Measurements from ENCODE around the gene SEL1L3. TPM values are rescaled to one million over a fixed set of nuclear protein-coding genes. Genes with fewer than 3 reads are reported as not detected.

The SEL1L3 gene
- total RNA-seq, 1 donor from 2014 or later, result 3.2 TPM

DNA sequence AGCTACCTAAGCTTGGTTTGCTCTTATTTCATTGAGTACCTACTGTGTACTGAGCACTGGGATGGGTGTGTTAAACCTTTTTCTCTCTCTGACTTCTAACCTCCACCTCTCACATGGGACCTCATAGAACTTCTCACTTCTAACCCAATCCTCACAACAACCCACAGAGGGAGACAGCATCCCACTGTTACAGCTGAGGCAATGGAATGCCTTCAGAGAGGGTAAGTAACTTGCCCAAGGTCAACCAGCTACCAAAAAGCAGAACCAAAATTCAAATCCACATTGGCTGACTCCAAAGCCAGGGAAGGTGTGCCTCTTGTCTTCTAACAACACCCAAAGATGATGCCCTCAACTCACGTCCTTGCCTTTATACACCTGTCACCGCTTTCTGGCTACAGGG is 5.4 kb downstream of the SEL1L3 start:
- Histone ChIP-seq H3K27me3 (ENCODE audit: low read depth) (no peaks in the 10 kb centered on the region), H3K4me3 (no peak overlapping the region), H3K36me3 (no peaks in the 10 kb centered on the region), H3K4me1 (peaks cover 41% of the 10 kb centered on the region), H3K27ac (replicated peaks) (no peak overlapping the region), H3K9me3 (replicated peaks) (no peaks in the 10 kb centered on the region)
- intact Hi-C loops (cut with micrococcal nuclease), result no loop called here
- no peak for DNase-seq
- TF ChIP-seq, protein P1, sequence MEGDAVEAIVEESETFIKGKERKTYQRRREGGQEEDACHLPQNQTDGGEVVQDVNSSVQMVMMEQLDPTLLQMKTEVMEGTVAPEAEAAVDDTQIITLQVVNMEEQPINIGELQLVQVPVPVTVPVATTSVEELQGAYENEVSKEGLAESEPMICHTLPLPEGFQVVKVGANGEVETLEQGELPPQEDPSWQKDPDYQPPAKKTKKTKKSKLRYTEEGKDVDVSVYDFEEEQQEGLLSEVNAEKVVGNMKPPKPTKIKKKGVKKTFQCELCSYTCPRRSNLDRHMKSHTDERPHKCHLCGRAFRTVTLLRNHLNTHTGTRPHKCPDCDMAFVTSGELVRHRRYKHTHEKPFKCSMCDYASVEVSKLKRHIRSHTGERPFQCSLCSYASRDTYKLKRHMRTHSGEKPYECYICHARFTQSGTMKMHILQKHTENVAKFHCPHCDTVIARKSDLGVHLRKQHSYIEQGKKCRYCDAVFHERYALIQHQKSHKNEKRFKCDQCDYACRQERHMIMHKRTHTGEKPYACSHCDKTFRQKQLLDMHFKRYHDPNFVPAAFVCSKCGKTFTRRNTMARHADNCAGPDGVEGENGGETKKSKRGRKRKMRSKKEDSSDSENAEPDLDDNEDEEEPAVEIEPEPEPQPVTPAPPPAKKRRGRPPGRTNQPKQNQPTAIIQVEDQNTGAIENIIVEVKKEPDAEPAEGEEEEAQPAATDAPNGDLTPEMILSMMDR (IDR thresholded peaks at IDR 0.05; ENCODE audit: borderline replicate concordance), result no peak

DNA sequence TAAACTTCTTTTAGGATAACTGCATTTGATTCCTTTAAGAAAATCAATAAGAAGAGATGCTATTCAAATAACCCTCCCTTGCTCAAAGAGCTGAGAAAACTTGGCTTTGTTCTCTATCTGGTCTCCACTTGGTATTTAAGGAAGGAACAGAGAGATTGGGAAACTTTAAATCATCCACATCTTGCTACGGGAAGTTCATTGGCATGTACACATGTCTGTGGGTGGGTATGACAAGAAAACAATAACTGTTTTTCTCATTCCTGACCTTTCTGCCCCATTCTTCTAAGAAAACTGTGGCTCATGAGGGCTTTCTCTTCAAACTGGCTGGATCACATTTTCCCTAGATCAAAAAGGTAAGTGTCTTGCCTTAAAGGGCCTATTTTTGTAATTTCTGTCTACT is 6.0 kb downstream of the SEL1L3 start:
- no peak overlapping the region for H3K4me3 ChIP-seq
- no peaks in the 10 kb centered on the region for H3K27me3 ChIP-seq (ENCODE audit: low read depth)
- TF ChIP-seq, protein P1 (IDR thresholded peaks at IDR 0.05; ENCODE audit: borderline replicate concordance), result no peak
- DNase-seq, result no peak
- intact Hi-C loops (cut with micrococcal nuclease), result no loop called here
- no peak overlapping the region for H3K27ac ChIP-seq (replicated peaks)
- no peaks in the 10 kb centered on the region for H3K36me3 ChIP-seq
- peaks cover 35% of the 10 kb centered on the region for H3K4me1 ChIP-seq
- no peaks in the 10 kb centered on the region for H3K9me3 ChIP-seq (replicated peaks)

DNA sequence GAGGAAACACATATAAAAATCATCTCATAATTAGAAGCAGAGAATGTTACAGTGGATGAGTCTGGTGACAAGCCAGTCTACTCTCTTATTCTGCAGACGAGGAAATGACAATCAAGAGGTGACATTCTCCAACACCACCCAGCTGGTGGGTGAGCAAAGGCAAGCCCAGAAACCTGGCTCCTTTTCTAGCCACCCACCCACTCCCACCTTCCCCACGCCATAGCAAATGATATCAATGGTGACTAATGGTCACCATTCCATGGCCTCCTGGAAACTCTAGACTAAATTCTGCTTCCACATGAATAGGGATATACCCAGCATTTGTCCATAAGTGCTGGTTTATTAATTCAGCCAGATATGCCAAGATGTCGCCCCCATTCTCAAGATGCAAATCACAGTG is 10.7 kb downstream of the SEL1L3 start:
- TF ChIP-seq, protein P1 (IDR thresholded peaks at IDR 0.05; ENCODE audit: borderline replicate concordance), result no peak
- no peak overlapping the region for H3K27ac ChIP-seq (replicated peaks)
- no peaks in the 10 kb centered on the region for H3K9me3 ChIP-seq (replicated peaks)
- intact Hi-C loops (cut with micrococcal nuclease), result no loop called here
- H3K36me3 ChIP-seq, result no peaks in the 10 kb centered on the region
- peaks cover 11% of the 10 kb centered on the region for H3K4me1 ChIP-seq
- H3K27me3 ChIP-seq (ENCODE audit: low read depth), result no peaks in the 10 kb centered on the region
- no peak overlapping the region for H3K4me3 ChIP-seq
- DNase-seq, result no peak

DNA sequence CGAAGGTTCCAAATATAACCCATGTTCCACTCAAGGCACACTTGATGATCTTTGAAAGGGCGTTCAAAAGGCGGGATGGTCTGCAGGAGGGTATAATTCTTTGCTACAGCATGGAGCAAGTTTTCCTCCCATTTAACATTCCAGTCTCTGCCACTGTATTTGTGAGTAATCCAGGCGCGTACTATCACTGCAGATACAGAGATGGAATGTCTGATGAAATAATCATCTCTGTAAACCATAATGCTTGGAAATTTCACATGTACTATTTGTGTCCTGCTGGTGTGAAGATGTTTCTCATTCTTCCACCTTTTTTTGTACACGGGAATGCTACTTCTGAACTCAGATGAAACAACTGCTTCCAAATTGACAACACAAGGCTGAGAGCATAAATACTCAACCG is 15.5 kb downstream of the SEL1L3 start:
- Histone ChIP-seq H3K4me3 (no peak overlapping the region), H3K4me1 (peaks cover 18% of the 10 kb centered on the region), H3K36me3 (no peaks in the 10 kb centered on the region), H3K27me3 (ENCODE audit: low read depth) (no peaks in the 10 kb centered on the region), H3K9me3 (replicated peaks) (no peaks in the 10 kb centered on the region), H3K27ac (replicated peaks) (no peak overlapping the region)
- TF ChIP-seq, protein P1 (IDR thresholded peaks at IDR 0.05; ENCODE audit: borderline replicate concordance), result no peak
- DNase-seq, result no peak
- intact Hi-C loops (cut with micrococcal nuclease), result no loop called here

DNA sequence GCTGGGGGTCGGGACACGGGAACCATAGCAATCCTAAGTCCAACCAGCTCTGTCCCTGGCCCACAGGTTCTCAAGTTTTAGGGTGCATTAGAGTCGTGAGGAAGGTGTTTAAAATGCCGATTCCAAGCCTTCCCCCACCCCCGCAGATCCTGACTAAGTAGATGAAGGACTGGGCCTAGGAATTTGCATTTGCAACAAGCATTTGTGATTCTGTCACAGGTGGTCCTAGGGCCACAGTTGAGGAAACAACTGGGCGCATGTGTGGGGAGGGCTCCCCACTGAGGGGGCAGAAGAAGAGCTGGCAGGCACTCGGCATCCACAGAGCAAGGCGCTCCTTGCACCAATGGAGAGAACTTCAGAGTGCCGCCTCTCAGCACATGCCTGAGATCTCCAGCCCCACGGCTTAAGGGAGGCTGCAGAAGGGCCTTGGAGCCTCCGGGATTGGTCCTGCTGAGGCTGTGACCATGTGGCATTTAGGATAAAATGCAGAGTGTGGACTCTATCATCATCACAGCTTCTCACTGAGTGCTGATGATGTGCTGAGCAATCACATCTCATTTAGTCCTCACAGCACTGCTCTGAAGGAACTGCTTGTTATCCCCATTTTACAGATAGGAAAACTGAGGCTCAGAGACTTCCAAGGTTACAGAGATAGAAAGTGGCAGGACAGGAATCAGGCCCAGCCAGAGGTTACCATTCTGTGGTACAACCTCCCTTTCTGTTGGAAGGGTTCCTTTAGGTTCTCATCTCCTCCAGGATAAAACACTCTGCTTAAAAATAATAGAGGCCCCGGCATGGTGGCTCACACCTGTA is 16.7 kb downstream of the SEL1L3 start:
- Histone ChIP-seq H3K4me1 (peaks cover 18% of the 10 kb centered on the region), H3K27ac (replicated peaks) (no peak overlapping the region), H3K4me3 (no peak overlapping the region), H3K36me3 (no peaks in the 10 kb centered on the region), H3K27me3 (ENCODE audit: low read depth) (no peaks in the 10 kb centered on the region), H3K9me3 (replicated peaks) (no peaks in the 10 kb centered on the region)
- TF ChIP-seq, protein P1 (IDR thresholded peaks at IDR 0.05; ENCODE audit: borderline replicate concordance), result no peak
- no peak for DNase-seq
- intact Hi-C loops (cut with micrococcal nuclease), result no loop called here
